ENCODE data around the gene GDF7. TPM values are rescaled to one million over a fixed set of nuclear protein-coding genes. Genes with fewer than 3 reads are reported as not detected.

The GDF7 gene
- total and polyA plus RNA-seq, 4 donors, result 0.89 to 7.2 (median 3.3) TPM

GRCh38 chr2:20629581-20630171 is 37.3 kb upstream of the GDF7 start:
- Histone ChIP-seq H3K4me1 (ENCODE audit: control insufficient read depth in 4 of 4, insufficient read depth in 4 of 4, low read length in 3 of 4) (peaks cover 0 to 11% (median 5%) of the 10 kb centered on the region in 4 donors), H3K36me3 (ENCODE audit: control insufficient read depth in 4 of 4, insufficient read depth in 3 of 4, low read depth in 1 of 4, low read length in 3 of 4) (no peaks in the 10 kb centered on the region), H3K27me3 (ENCODE audit: control insufficient read depth in 4 of 4, insufficient read depth in 4 of 4, low read length in 3 of 4) (no peaks in the 10 kb centered on the region), H3K9ac (ENCODE audit: low read depth in 1 of 2, low read length in 2 of 2) (no peak overlapping the region), H3K4me3 (ENCODE audit: low read depth in 1 of 3, low read length in 3 of 3) (no peak overlapping the region), H3K27ac (ENCODE audit: low read depth in 1 of 2, low read length in 2 of 2) (no peak overlapping the region), H3K9me3 (ENCODE audit: control insufficient read depth in 4 of 4, low read length in 3 of 4) (no peaks in the 10 kb centered on the region)
- WGBS, result 89% methylated on average over 12 of the region's 12 CpGs
- TF ChIP-seq YY1 (IDR thresholded peaks at IDR 0.05) (no peak), REST (IDR thresholded peaks at IDR 0.05) (no peak), MAX (IDR thresholded peaks at IDR 0.05) (no peak), RXRA (IDR thresholded peaks at IDR 0.05) (no peak), CTCF (IDR thresholded peaks at IDR 0.05; ENCODE audit: low read depth, low read length, missing input control) (no peak), FOXA1 (IDR thresholded peaks at IDR 0.05) (no peak), EGR1 (IDR thresholded peaks at IDR 0.05; ENCODE audit: low read depth in 2 of 2) (no peak), ATF3 (IDR thresholded peaks at IDR 0.05) (no peak), ZBTB33 (IDR thresholded peaks at IDR 0.05) (no peak), SP1 (IDR thresholded peaks at IDR 0.05) (no peak), HNF4A (conservative IDR thresholded peaks at IDR 0.05) (no peak), HNF4G (IDR thresholded peaks at IDR 0.05) (no peak), TAF1 (conservative IDR thresholded peaks at IDR 0.05) (no peak), JUND (IDR thresholded peaks at IDR 0.05) (no peak), GABPA (IDR thresholded peaks at IDR 0.05 in 1 of 2, conservative IDR thresholded peaks at IDR 0.05 in 1 of 2) (no peak)
- no peak for DNase-seq (ENCODE audit: low spot score)

- Histone ChIP-seq H3K9ac (ENCODE audit: low read depth in 1 of 2, low read length in 2 of 2) (no peak overlapping the region), H3K4me3 (ENCODE audit: low read depth in 1 of 3, low read length in 3 of 3) (no peak overlapping the region), H3K27ac (ENCODE audit: low read depth in 1 of 2, low read length in 2 of 2) (no peak overlapping the region), H3K4me1 (ENCODE audit: control insufficient read depth in 4 of 4, insufficient read depth in 4 of 4, low read length in 3 of 4) (peaks cover 3 to 21% (median 13%) of the 10 kb centered on the region in 4 donors), H3K9me3 (ENCODE audit: control insufficient read depth in 4 of 4, low read length in 3 of 4) (no peaks in the 10 kb centered on the region), H3K27me3 (ENCODE audit: control insufficient read depth in 4 of 4, insufficient read depth in 4 of 4, low read length in 3 of 4) (no peaks in the 10 kb centered on the region), H3K36me3 (ENCODE audit: control insufficient read depth in 4 of 4, insufficient read depth in 3 of 4, low read depth in 1 of 4, low read length in 3 of 4) (no peaks in the 10 kb centered on the region)
- TF ChIP-seq ATF3 (IDR thresholded peaks at IDR 0.05) (no peak), FOXA2 (IDR thresholded peaks at IDR 0.05) (no peak), MAX (IDR thresholded peaks at IDR 0.05) (no peak), GABPA (IDR thresholded peaks at IDR 0.05 in 1 of 2, conservative IDR thresholded peaks at IDR 0.05 in 1 of 2) (no peak), RXRA (IDR thresholded peaks at IDR 0.05) (no peak), HNF4G (IDR thresholded peaks at IDR 0.05) (no peak), NR2F2 (IDR thresholded peaks at IDR 0.05) (no peak), JUND (IDR thresholded peaks at IDR 0.05) (no peak), CTCF (IDR thresholded peaks at IDR 0.05; ENCODE audit: low read depth, low read length, missing input control) (no peak), SP1 (IDR thresholded peaks at IDR 0.05) (no peak), RAD21 (IDR thresholded peaks at IDR 0.05) (no peak), EGR1 (IDR thresholded peaks at IDR 0.05; ENCODE audit: low read depth in 2 of 2) (no peak), HNF4A (conservative IDR thresholded peaks at IDR 0.05) (no peak), TAF1 (conservative IDR thresholded peaks at IDR 0.05) (no peak)
- no peak for DNase-seq (ENCODE audit: low spot score)
- 96% methylated on average over 4 of the region's 4 CpGs for whole genome bisulfite sequencing
These were observed 36.0 kb upstream of the GDF7 start for GRCh38 chr2:20630967-20631366.
